Dermis blood vessel endothelial cell (primary cell): ENCODE data around the gene GJA5. TPM values are rescaled to one million over a fixed set of nuclear protein-coding genes. Genes with fewer than 3 reads are reported as not detected.

ENCODE experiments used
- DNase-seq: peaks from one replicate; pipeline ENCODE4 v3.0.0; 2010
- total RNA-seq: library from RNA; depleted of rRNA; stranded (reverse); fragments of >200 nt; gene quantifications from 2 replicates; pipeline ENCODE4 v1.2.3, GENCODE V29; 2014

Gene GJA5
- under 0.01 and 0.33 TPM in 2 replicates for total RNA-seq

GRCh38 chr1:147760481-147761260 is at the start of gene GJA5:
GJA5 (minus strand) TSS chr1:147760602; CDS start chr1:147759238, 1,364 bp downstream.
- DNase-seq, result no peak

- DNase-seq, result no peak
Measured at GRCh38 chr1:147809236-147809635, 48.8 kb upstream of the GJA5 start.

DNA sequence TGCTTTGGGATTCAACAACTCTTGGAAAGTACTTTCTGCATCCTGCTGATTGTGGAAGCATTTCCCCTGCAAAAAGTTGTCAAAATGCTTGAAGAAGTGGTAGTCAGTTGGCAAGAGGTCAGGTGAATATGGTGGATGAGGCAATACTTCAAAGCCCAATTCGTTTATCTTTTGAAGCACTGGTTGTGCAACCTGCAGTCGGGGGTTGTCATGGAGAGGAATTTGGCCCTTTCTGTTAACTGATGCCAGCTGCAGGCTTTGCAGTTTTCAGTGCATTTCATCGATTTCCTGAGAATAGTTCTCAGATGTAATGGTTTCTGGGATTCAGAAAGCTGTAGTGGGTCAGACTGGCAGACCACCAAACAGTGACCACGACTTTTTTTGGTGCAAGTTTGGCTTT is 47.6 kb upstream of the GJA5 start:
- no peak for DNase-seq

DNA sequence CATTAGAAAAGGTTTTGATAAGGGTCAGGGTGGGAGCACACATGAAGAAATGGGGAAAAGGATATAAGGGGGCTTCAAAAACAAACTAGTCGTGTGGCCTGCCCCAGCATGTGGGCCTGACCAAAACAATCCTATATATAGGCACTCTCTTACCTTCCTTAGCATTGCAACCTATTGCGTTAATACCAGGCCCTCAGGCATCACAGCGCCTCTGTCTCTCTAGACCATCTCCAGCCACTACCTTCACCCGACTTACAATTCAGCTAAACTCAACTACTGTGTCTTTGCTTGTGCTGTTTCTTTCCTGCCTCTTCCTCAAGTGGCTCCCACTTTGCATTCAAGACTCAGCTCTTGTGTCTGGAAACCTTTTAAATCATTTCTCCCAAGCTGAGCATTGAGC is 47.0 kb upstream of the GJA5 start:
- DNase-seq, result no peak

- peak; percentile 50 for DNase-seq
Measured at GRCh38 chr1:147804942-147805723, 44.7 kb upstream of the GJA5 start.

- peak; percentile 42 for DNase-seq
Measured at GRCh38 chr1:147800804-147801203, 40.4 kb upstream of the GJA5 start.

DNA sequence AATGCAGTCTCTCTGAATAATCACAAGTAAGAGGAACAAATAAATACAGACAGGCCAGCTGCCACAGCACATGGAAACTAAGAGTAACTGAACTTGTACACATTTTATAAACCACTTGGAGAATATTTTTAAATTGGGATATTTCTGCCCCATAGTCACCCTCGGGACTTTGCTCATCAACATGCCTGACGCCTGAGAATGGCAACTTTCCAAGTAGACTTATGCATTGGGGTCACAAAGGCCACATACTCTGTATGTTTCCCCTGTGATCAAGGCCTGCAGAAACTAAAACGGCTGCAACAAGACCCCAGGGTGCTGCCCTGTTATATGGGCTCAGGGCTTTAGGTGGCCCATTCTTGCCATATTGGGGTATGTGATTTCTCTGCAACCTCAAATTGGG is 38.3 kb upstream of the GJA5 start:
- DNase-seq, result peak; percentile 23

- DNase-seq, result peak; percentile 95
Measured at GRCh38 chr1:147794570-147794969, 34.2 kb upstream of the GJA5 start.

DNA sequence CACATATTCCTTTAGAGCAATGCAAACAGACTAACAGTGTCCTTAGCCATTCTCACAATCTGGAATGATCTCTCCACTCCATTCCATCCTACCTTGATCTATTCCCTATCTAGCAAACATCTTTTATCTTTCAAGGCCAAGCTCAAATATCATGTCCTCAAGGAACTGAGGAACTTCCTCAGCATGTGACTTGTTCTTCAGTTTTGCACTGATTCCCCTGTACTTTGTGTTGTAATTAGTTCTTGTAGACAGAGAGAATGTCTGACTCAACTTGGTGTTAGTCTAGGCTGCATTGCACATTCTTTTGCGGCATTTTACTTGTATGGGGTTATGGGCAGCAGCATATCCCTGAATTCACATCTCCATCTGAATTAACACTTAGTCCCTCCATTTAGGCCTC is 31.5 kb upstream of the GJA5 start:
- DNase-seq, result no peak

DNA sequence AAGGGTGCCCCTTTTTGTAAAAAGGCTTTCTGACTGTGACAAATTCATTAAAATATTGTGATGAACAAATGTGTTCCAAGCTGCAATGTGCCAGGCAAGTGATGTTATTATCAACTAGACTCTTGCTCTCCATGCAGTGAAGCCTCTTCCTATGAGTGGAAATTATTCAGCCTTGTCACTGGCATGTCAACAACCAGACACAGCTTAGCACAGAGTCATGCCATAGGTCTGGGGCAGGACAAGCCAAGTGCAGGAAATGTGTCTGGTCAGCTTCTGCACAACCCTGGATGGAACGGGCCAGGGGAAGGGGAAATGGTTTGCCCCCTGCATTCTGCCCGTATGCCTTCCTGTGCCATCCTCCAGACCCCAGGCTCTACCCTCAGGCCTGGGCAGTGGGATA is 27.4 kb upstream of the GJA5 start:
- no peak for DNase-seq

DNA sequence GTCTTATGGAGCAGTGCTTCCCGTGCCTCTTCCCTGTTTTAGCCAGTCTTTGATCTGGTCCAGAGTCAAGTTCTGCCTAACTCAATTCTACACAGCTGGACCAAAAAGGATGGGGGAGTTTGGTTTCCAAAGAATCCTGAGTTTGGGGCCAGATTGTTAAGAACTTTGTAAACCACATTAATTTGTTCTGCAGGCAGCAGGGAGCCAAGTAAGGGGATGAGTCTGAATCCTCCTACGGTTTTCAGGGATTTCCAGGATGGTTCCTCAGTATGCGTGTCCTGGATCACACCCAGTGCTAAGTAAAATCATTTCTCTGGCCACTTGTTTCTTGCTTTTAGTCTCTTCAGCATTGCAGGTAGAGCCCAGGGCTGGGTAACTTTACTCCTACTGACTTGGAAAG is 26.1 kb upstream of the GJA5 start:
- DNase-seq, result no peak

GRCh38 chr1:147785794-147786506 is 25.5 kb upstream of the GJA5 start:
- DNase-seq, result no peak

- DNase-seq, result no peak
Measured at GRCh38 chr1:147784941-147785340, 24.5 kb upstream of the GJA5 start.

DNA sequence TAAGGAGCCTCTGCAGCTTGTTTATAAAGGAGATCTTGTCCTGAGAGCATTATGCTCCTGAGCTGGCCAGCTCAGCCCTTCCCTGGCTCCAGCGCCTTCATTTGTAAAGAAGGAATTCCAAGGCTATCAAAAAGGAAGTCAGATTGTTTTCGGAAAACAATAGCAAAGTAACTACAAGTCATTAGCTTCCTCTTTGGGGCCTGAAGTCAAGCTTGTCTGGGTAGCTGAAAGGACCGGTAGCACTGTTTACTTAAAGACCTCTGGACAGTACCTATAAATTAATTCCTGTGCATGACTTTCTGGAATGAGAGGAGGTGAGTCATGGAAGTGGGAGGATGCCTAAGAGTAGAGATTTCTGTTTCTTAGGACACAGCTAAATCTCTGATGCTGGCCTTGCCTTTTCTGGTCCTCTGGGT is 20.7 kb upstream of the GJA5 start:
- peak; percentile 92 for DNase-seq

DNA sequence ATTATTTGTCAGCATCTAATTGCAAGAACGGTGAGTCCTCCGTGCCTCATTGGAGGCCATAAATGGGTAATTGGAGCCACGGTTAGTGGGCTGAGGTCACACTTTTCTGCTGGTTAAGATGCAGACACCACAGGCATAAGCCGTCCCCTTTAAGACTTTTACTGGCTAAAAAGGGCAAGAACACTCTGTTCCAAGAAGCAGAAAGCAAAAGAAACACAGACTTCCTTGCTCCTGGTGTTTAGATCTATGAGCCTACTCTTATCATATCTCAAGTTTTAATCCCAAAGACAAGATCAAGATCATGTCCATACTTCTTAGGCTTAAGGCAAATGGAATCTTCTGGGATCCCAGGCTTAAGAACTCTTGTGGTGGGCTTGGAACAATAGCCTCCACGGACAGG is 17.3 kb upstream of the GJA5 start:
- DNase-seq, result no peak

DNA sequence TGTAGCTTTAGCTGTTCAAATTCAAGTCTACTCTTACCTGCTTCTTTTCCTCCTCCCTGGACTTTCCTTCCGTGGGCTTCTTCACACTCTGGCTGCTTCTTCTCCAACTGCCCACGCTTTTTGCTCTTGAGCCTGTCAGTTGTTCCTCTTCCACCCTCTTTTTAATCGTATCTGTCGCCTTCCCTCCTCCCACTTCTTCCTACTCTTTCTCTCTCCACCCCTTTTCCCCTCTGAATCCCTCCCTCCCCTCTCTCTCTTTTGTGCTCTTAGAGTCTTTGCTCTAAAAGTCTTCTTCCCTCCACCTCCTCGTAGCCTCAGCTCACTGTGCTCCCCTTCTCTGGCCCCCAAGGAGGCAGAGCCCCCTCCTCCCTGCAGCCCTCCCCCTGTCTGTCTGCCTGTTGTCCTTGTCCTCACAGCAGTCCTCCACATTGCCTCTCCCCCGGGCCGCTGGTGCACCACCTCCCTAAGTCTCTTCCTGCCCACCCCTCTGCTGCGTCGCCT is 12.9 kb upstream of the GJA5 start:
- DNase-seq, result no peak

GRCh38 chr1:147772570-147772969 is 12.2 kb upstream of the GJA5 start:
- DNase-seq, result no peak

DNA sequence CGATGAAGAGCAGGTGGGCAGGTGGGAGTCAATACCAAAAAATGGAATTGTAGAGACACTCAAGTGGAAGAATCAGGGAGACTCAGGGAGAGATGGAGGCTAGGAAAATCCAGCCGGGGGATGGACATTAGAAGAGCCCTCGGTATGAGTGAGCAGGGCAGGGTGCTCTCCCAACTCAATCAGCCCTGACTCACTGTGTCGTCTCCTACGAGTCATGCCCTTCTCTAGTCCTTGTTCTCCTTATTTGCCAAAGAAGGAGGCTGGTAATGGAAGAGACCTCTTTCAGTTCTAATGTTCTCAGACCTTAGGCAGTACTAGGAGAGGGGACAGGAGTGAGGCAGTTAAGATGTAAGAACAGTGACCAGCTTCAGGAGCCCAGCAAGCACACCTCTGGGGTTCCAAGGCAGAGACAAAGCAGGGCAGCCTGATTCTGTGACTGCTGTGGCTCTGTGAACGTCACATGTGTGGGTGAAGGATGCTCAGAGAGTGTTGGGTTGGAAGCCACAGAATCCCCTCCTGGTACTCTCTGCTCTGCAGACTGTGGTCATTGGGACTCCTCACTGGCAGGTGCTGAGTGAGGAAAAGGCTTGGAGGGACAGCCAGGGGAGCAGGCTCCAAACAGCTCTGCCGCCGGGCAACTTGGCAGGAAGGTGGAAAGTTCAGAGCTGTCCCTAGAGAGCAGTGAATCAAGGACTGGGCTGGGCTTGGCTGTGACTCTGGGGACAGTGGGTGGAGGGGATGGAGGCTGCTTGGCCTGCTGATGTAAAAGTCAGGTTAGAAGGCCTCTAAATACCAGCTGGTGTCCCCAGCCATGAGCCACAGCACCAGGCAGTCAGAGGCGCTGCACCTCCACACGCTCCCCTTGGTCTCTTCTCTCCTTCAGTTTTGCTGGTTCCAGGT is 11.1 kb upstream of the GJA5 start:
- peak; percentile 20 for DNase-seq

DNA sequence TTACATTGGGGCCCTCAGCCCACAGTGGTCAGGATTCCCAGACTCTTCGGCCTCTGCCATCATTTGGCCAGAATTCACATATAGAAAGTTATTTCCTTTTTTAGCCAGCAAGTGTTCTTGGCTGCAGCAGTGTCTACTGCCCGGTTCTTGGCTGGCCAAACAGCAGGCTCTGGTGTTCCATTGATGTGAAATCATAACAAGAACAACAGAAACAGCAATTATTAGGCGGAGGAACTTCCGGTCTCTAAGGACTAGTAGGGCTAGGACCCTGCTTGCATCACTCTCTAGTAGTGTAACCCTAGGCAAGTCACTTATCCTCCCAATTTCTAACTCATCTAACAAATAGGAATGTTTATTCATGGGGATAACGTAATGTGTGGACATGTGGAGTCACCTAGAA is 8.7 kb upstream of the GJA5 start:
- peak; percentile 7 for DNase-seq

DNA sequence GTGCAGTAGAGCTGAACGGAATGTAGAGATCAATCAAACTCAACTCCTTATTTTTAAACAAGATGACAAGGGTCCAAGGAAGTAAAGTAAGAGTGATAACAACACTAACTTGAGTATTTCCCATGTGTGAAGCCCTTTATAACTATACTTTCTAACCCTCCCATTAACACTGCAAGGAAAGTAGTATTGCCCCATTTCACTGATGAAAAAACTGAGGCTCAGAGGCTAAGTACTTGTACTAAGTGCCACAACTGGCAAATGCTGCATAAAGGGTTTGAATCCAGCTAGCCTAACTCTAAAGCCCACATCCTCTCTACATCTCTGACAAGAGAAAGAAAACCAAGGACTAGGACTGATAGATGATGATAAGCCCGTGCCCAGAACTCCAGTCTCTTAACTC is 8.2 kb upstream of the GJA5 start:
- DNase-seq, result no peak

GRCh38 chr1:147768101-147768500 is 7.7 kb upstream of the GJA5 start:
- no peak for DNase-seq
